Activated gamma-delta T cell treated with Interleukin-2 at 50 U/mL for 16 hours (primary cell): Measurements from ENCODE around the gene LTA.
A peak's percentile ranks its signal among the peaks of the same experiment; 100 is the strongest.
"Not testable (repeated sequence)": the region's sequence is repeated elsewhere in the genome, so short reads cannot be mapped to it uniquely, and the experiment has no call there.

Experiments
- DNase-seq: peaks from one replicate; pipeline ENCODE4 v3.0.0-alpha.2; 2020

LTA gene

DNA sequence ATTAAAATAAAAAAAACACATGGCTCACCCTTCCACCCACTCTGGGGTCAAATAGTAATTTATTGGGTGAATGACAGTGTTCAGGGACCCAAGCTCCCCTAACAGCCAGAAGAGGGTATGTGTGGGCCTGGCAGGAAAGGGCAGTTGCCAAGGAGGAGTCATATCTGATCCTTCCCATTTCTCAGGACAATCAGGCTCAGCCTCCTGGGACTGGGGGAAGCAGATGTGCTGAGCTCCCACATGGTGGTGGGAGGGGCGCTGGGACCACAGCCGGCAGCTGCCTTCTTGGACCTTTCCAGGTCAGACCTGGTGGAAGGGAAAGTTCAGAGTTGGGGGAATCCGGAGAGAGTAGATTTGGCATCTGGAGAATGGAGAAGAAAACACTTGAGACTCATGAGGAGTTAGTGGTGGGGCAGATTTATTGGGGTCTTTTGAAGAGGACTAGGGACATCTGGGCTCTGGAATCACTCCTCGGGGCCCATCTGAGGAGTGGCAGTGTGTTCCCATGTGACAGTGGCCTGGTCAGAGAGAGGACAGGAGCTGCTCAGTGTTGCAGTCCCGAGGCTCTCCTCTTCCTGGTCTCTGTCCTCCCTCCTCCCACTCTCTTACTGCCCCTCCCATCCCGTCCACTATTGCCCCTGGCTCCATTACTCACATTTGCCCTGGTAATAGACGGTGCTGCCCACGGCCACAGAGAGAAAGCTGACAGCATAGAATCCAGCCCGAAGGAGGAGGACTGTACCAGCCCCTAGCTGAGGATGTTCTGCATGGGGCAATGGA lies 17.0 kb downstream of the LTA start:
- DNase-seq: no peak

DNA sequence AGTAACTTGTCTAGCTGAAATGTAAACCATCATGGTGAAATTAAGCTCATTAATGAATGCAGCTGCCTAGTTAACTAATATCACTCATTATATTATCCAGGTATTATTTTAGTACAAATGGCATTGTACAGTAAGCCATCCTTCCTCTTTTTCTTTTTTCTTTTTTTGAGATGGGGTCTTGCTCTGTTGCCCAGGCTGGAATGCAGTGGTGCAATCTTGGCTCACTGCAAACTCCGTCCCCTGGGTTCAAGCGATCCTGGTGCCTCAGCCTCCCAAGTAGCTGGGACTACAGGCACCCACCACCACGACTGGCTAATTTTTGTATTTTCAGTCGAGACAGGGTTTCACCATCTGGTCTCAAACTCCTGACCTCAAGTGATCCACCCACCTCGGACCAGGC lies 18.6 kb downstream of the LTA start:
- DNase-seq: not testable (repeated sequence)

DNA sequence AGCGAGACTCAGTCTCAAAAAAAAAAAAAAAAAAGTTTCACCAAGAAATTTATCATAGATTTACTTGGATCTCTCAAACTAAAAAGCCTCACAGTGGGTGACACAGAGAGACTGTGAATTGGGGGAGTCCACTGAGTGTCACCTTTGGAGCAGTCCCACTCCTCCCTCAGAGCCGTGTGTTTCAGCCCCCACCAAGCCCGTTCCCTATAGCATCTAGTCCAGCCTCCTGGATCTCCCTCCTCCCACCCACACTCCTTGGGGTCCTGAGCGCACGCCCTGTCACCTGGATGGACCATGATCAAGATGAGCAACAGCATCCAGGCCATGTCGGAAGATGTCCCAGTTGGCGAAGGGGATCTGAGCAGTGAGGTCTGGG lies 20.3 kb downstream of the LTA start:
- DNase-seq: no peak

DNA sequence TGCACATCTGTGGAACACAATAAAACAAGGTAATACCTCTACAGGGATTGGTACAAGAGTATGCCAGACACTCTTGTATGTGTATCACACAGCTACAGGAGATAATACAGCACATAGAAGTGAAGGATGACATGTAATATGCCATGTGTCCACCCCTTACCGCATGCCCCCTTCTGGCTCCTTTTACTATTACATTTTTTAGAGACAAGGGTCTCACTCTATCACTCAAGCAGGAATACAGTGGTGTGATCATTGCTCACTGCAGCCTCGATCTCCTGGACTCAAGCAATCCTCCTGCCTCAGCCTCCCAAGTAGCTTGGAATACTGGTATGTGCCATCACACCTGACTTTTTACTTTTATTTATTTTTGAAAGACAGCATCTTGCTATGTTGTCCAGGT lies 24.9 kb downstream of the LTA start:
- no peak for DNase-seq

DNA sequence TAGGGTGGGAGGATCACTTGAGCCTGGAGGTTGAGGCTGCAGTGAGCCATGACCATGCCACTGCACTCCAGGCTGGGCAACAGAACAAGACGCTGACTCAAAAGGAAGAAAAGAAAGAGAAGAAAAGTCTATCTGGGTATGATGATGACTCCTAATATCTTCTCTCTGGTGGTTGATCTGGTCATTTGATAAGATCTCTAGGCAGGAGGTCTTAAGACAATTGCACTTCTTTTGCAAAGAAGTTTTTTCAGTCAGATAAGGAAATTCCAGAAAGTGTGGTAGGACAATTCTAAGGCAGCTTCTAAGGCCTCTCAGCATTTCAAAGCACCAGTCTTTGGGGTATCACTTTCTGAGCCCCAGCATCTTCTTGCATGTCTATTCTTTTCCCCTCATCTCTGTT lies 35.2 kb downstream of the LTA start:
- no peak for DNase-seq

DNA sequence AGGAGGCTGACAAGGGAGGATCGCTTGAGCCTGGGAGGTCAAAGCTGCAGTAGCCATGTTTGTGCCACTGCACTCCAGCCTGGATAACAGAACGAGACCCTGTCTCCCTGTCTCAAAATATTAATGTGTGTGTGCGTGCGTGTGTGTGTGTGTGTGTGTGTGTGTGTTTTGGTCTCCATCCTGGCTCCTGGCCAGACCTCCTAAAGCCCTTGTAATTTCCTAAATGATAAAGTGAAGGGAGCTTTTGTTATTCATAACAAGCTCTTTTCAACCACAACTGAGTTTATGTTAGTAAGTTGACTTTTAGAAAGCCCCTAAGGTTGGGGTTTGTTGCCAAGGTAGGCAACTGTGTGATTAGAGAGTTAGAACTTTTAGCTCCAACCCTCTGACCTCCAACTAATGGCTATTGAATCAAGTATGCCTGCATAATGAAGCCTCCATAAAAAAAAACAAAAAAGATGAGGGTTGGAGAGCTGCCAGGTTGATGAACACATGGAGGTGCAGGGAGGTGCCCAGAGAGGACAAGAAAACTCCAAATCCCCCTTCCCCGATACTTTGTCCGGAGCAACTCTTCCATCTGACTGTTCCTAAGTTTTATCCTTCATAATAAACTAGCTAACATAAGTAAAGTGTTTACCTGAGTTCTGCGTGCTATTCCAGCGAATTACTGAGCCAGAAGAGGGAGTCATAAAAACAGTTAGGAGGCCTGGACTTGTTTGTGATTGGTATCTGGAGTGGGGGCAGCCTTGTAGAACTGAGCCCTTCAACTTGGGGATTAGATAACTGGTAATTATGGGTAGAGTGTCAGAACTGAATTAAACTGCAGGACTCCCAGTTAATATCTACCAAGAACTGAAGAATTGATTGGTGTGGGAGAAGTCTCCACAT lies 37.7 kb downstream of the LTA start:
- DNase-seq: no peak

DNA sequence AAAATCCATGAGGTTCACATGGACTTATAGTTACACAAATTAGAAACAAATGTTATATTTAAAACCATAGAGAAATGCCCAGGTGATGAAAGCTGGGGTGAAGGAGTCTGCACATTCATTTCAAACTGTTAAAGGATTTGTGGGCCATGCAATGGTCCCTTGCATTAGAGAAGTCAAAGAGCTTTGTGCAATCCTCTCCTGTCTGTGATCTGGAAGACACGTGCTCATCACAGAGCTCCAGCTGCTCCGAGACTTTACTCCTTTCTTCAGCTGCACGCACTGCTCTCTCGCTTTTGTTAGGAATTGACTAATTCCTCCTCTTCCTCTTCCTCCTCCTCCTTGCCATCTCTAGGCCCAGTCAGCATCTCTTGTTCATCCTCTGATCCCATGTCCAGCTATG lies 38.9 kb downstream of the LTA start:
- DNase-seq: no peak

DNA sequence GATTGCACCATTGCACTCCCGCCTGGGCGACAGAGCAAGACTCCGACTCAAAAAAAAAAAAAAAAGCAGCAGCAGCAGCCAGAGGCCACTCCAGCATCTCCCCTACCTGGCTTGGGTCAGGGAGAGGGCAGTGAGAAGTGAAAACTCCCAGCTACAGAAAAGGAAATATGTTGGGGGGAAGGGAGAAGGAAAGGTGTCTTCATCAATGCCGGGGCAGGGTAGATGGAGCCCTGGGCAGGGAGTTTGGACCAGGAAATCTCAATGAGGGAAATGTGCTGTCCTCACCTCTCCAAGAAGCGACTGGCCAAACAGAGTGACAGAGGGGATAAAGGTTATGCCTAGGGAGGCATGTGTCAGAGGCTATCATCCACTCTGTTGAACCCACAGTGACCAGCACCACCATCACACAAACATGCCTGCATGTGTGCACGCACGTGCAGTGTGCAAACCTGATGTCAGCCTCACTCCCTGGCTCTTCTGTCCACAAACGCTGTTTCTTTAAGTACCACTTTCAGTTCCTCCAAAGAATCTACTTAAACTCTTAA lies 42.1 kb downstream of the LTA start:
- no peak for DNase-seq

DNA sequence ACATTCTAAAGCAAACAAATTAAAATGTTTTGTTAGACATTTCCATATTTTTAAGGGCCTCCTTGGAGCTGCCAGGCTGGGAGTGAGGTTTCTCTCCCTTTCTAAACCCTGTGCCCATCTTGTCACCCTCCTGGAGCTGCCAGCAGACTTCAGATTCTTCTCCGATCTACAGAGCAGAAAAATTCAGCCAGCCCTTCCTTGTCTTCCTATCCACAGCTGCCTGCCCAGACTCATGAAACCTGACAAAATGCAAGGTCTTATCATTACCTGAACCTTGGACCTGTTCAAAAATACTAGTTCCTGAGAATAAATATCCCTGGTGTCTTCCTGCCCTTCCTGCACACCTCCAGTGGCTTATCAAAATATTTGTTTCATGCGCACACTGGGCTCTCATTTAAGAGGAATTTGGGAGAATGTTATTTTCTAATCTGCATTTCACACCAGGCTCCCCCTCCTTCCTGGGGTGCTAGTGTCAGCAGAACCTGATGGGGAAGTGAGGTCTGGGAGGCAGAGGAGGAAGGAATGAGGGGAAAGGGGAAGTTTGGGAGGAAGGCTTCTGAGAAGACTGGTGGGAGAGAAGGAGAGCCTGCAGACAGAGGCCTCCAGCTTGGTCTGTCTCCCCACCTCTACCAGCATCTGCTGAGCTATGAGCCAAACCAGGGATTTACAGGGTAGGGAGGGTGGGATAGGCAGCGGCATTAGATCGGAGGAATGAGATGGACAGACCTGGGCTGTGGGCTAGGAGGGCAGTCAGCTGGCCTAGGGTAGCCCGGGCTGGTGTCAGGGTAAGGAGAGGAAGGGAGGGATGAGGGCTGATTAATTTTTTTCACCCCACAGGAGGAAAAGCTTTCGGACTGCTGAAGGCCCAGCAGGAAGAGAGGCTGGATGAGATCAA lies 42.8 kb downstream of the LTA start, which contains the start of gene AIF1:
Gene AIF1, plus strand, starts transcription at position 551 of the 895 bp plus-strand sequence. Its CDS starts 96 bp downstream, at position 647.
- no peak for DNase-seq

DNA sequence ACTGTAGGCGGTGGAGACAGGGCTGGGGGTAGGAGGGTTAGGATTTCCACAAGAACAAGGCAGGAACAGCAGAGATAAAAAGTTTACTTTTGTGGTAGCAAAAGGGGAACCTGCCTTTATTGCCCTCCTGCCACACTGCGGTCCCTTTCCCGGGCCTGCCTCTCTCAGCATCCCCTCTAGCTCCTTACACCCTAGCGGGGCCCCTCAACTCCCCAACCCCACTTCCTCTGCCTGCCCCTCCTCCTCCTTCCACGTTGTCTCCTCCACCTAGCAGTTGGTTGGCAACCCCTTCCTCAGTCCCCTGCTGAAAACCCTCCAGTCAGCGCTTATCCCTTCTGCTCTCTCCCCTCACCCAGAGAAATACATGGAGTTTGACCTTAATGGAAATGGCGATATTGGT lies 43.7 kb downstream of the LTA start:
- DNase-seq: no peak

DNA sequence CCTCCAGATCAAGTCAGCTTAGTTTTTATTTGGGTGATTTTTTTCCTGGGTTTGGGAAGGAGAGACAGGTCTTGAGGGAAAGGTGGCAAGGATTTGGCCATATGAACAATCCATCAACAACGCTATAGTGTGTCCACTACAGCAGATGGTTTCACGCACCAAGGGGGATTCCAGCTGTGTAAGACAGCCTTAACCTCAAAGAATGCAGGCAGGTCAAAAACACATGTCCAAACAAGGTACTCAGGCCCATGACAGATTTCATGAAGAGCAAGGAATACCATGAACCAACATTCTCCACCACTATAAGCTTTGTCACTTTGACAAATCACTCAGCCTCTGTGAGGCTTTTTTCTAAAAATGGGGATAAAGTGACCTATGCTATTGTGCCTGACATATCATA lies 44.9 kb downstream of the LTA start:
- DNase-seq: no peak

DNA sequence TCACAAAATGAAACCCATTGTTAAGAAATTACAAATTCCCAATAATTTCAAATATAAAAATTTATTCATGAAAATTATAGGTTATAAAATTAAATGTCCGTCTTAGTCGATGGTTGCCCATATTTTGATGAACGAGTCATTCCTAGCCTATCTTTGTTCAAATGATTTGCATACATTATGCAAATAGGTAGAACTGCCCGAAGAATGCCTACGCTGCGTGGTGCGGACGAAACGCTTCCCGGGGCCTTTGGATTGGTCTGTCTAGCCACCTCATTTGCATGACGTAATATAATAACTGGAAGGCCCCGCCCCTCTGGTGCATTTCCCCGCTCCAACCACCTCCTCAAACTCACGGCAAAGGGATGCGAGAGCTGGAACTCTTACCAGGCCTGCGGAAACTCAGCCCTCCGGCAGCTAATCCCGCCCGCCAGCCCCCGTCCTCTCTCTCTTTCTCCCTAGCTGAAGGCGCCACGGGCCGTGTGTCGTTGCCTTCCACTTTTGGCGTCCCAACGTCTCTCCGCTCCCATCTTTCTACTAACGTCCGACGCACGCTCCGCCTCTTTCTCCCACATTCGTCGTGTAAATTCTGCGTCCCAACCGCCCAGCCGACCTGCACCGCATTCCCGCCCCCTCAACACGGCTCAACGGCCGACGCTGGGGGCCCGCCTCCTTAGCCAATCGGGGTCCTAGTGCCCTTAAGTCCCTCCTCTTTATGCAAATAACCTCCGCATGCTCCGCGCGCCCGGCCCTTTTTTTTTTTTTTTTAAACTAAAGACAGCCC lies 47.9 kb downstream of the LTA start:
- peak; percentile 96 for DNase-seq

DNA sequence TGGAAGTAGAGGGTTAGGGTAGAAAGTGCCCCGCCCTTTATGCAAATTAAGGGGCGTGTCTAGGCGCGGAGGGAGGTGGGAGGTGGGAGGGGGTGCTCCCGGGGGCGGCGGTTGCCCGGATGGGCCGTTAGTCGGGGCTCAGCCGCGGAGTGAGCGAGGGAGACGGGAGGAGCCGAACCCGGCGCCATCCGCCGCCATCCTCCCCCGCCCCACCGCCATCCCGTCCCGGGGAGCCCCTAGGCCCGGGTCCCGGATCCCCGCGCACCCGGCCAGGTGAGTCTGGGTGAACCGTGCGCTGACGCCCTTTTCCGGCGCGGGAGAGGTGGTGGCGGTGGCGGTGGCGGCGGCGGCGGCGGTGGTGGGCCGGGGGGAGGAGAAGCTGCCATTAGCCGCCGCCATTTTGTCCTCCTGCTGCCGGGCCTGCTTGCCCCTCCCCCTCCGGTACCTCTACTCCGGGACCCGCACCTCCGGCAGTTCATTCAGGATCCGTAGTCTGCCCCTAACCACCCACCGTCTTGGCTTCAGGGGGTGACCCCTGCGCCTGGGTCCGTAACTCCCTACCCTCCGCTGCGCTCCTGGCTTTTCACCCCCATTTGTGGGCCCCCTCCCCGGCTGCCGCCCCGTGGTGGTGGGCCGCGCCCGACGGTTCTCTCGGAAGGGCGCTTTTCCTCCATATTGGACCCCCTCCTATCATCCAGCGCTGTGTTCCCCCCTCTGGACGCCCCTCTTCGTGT lies 48.7 kb downstream of the LTA start, which contains the start of gene PRRC2A:
Gene PRRC2A, plus strand, starts transcription at position 130 of the 734 bp plus-strand sequence. CDS start 2,075 bp downstream, outside the sequence.
- DNase-seq: peak; percentile 95

DNA sequence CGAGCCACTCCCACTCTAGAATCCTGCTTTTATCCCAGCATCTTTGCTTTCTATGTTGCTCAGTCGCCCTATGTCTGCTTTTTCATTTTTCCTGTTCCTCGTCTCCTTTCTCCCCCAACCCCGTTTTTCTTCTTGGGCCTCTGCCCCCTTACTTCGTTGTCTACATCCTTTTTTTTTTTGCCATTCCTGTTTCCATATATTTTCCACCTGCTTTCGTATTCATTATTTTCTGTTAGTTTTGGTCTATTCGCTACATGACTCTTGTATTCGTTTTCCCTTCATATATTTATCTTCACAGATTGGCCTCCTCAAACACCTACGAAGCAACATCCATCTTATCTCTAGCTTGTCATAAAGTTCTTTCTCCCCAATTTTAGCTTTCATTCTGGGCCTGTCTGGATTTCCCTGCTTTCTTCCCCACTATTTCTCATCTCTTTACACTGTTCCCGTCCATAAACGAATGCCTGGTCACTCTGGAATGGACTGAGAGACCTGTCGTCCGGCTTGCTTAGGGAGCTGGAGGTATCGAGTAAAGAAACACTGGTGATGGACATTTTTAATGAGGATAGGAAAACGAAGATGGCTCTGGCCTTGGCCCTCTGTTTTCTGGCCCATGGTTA lies 49.3 kb downstream of the LTA start:
- no peak for DNase-seq

DNA sequence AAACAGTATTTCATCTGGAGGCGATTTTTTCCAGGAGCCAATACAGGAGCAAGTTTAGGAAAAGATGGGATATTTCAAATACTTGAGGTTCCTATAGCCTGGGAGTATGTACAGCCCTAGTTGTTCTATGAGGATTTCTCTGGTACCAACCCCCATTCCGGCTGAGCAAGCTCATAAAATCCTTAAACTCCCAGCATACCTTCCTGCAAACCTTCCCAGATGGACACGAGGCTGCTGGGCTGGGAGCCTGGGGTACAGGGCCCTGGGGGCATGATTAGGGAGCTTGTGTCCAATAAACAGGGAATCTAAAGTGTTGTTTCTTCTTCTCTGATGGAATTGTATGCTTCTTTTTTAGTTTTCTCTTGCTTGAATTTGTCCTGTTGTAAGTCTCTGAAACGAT lies 49.9 kb downstream of the LTA start:
- DNase-seq: no peak

DNA sequence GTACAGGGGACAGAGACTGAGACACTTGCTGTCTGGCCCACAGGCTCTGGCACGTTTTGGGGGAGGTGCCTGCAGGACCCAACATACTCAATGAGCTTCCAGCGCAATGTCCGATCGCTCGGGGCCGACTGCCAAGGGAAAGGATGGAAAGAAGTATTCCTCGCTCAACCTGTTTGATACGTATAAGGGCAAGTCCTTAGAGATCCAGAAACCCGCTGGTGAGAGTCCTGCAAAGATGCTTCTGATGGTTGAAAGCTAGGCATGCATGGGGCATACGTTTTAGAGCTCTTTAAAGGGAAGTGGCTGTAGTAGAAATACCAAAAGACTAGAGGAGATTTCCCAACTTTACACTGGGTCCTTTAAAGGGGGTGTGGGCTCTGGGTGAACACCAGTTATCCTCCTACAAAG lies 50.6 kb downstream of the LTA start:
- no peak for DNase-seq
